GM19467 (cell line): ENCODE results near the gene KRTAP6-2.

ENCODE experiments used
- ATAC-seq: cut with Tn5 transposase; IDR thresholded peaks from one replicate; pipeline ENCODE4 v1.9.1; 2021; ENCODE audit warnings: mild to moderate bottlenecking, moderate library complexity; ENCODE audit not compliant: unreplicated experiment

Gene KRTAP6-2

GRCh38 chr21:30598802-30599201 lies at the start of gene KRTAP6-2:
Gene KRTAP6-2 (minus strand): TSS chr21:30598902. CDS start chr21:30598874, 28 bp downstream.
- no peak for ATAC-seq

DNA sequence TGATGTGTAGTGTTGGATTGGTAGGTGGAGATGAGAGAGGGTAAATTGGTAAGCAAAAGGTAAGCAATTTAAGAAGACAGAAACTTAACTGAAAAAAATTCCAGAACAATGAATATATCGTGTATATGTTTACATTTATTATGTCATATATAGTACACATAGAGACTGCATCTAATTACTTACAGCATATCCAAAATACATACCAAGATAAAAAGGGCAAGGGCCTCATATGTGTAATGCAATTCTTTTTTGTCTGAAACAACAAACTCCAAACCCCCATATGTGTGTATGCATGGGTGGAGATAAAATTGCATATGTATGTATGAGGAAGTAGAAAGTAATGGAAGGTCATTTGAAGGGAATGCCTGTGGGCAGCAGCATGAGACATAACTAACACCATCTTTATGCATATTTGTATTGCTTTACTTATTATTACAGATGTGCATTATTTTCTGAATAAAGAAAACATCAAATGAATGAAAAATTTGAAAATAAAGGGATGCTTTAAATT lies 48.3 kb upstream of the KRTAP6-2 start:
- ATAC-seq: no peak

GRCh38 chr21:30642564-30642963 lies 43.9 kb upstream of the KRTAP6-2 start, which contains the start of gene KRTAP20-3:
Gene KRTAP20-3 (plus strand): TSS chr21:30642864.
- ATAC-seq: no peak

GRCh38 chr21:30638686-30639085 lies 40.0 kb upstream of the KRTAP6-2 start:
- no peak for ATAC-seq

GRCh38 chr21:30634906-30635305 lies 36.2 kb upstream of the KRTAP6-2 start, which contains the start of gene KRTAP20-2:
Gene KRTAP20-2 (plus strand): TSS chr21:30635206. CDS start chr21:30635264, 58 bp downstream.
- no peak for ATAC-seq

- no peak for ATAC-seq
Observed at GRCh38 chr21:30629200-30629599, 30.5 kb upstream of the KRTAP6-2 start.

- no peak for ATAC-seq
Observed at GRCh38 chr21:30628109-30628508, 29.4 kb upstream of the KRTAP6-2 start.

DNA sequence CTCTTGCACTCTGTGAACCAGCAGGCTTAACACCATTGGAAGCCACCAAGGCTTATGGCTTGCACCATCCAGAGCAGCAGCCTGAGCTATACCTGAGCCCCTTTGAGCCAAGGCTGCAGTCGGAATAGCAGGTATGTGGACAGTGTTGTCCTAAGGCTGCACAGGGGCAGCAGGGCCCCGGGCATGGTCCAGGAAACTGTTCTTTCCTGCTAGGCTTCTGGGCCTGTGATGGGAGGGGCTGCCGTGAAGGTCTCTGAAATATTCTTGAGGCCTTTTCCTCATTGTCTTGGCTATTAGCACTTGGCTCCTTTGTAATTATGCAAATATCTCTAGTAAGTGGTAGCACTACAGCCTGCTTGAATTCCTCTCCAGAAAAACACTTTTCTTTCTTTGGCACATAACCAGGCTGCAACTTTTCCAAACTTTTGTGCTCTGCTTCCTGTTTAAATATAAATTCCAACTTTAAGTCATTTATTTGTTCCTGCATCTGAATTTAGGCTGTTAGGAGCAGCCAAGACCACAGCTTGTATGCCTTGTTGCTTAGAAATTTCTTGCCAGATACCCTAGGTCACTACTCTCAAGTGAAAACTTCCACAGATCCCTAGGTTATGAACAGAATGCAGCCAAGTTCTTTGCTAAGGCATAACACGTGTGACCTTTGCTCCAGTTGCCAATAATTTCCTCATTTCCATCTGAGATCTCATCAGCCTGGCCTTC lies 26.9 kb upstream of the KRTAP6-2 start:
- no peak for ATAC-seq

DNA sequence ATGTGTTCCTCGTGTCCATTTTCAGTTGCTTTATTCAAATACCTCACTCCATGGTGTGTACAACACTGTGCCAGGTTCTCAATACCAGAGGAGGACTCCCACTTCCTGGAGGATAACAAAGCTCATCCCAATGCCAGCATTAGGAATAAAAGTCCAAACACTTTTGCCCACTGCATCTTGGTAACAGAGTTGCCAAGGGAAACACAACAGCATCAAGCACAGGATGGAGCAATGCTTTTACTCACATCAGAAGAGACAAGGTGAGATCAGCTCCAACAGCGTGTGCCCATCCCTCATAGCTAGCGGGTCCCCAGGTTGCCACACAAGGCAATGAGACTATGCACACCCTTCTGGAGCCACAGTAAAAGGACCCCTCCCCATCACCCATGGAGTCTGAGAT lies 24.7 kb upstream of the KRTAP6-2 start:
- no peak for ATAC-seq

GRCh38 chr21:30620522-30620921 lies 21.8 kb upstream of the KRTAP6-2 start, which contains the start of gene KRTAP20-4:
Gene KRTAP20-4 (plus strand): TSS chr21:30620627.
- ATAC-seq: no peak

DNA sequence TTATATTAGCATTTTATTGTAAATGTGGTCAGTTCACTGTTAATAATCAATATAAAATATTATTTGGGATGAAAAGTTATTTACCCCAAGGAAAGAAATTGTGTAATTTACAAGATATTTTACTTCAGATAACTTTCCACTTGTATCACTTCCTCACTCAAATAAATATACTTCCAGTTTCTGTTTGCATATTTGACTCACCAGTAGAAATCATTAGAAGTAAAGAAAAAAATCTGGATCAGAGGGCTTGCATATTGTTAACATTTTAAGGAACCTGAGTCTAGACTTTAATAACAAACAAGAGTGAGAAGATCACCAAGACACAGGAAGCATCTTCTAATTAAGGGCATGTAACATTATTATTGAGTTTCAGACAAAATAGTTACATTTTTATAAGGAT lies 21.4 kb upstream of the KRTAP6-2 start:
- no peak for ATAC-seq

DNA sequence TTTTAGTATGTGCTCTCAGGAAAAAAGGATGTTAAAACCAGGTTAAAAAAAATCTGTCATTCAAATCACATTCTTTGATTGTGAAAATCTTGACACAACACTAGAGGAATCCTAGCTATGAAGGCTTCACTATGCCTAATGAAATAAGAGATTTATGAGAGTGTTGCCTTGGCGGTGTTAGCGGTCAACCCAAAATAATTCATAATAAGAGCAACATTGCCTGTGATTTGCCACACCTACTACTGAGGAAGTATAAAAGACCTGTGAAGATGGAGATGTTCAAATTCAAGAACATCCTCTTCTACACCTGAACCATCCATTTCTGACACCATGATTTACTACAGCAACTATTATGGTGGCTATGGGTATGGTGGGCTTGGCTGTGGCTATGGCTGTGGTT lies 17.4 kb upstream of the KRTAP6-2 start, which contains the start of gene KRTAP20-1:
Gene KRTAP20-1, plus strand, starts transcription at position 301 of the 400 bp plus-strand sequence. Its CDS starts 30 bp downstream, at position 331.
- ATAC-seq: no peak

DNA sequence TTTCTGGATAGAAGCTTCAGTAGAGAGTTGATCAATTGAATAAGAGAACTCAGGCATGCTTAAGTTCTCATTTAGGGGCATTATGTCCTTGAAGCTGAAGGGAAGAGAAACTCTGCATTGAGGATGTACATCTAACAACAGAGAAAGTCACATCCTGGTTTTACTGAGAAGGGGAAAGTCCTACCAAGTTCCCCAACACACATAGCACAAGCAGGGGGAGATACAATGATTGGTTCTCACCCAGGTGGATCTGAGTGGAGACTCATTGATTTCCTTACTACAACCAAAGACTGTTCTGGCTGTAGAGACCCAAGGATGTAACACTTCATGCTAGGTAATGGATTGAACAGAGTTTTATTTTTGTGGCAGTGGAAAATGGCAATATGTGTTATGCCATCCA lies 16.5 kb upstream of the KRTAP6-2 start:
- no peak for ATAC-seq

GRCh38 chr21:30613836-30614235 lies 15.1 kb upstream of the KRTAP6-2 start, which contains the start of gene KRTAP6-1:
Gene KRTAP6-1 (minus strand): TSS chr21:30613930. CDS start chr21:30613904, 26 bp downstream.
- no peak for ATAC-seq

GRCh38 chr21:30612132-30612531 lies 13.4 kb upstream of the KRTAP6-2 start:
- ATAC-seq: no peak

- no peak for ATAC-seq
Observed at GRCh38 chr21:30605968-30606367, 7.3 kb upstream of the KRTAP6-2 start.

DNA sequence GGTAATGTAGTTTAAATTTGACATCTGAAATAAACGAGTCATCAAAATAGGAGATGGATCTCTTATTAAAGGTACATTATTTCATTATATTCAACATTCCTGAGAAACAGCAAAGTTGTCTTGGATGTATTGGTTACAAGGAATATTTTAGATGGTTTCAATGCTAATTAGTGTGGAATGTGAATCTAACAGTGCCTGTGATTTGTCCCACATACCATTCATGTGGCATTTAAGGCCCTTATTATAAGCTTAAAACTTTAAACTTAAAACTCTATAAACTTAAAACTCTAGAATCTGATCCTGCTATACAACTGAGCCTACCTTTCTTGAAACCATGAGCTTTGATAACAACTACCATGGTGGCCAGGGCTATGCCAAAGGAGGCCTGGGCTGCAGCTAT lies 2.1 kb upstream of the KRTAP6-2 start, which contains the start of gene KRTAP22-1:
Gene KRTAP22-1, plus strand, starts transcription at position 301 of the 400 bp plus-strand sequence.
- no peak for ATAC-seq

DNA sequence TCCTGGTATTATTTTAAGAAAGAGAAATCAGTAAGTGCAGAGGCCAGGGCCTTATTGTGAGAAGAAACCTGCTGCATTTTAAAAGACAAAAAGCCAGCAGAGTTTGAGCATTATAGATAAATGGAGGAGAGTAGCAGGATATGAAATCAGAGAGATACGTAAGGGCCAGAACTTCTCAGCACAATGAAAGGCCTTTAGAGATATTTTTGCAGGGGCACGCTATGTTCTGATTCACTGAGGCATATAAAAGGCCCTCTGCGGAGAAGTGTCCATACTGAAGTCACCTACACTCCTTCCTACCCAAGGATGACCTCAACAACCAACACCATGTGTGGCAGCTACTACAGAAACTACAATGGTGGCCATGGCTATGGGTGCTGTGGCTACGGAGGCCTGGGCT lies 6.6 kb downstream of the KRTAP6-2 start, which contains the start of gene KRTAP6-3:
Gene KRTAP6-3, plus strand, starts transcription at position 301 of the 400 bp plus-strand sequence. Its CDS starts 6 bp downstream, at position 307.
- no peak for ATAC-seq

- ATAC-seq: no peak
Observed at GRCh38 chr21:30590297-30590696, 8.4 kb downstream of the KRTAP6-2 start, which contains the start of gene KRTAP22-2. Gene KRTAP22-2 (minus strand): TSS chr21:30590397.

DNA sequence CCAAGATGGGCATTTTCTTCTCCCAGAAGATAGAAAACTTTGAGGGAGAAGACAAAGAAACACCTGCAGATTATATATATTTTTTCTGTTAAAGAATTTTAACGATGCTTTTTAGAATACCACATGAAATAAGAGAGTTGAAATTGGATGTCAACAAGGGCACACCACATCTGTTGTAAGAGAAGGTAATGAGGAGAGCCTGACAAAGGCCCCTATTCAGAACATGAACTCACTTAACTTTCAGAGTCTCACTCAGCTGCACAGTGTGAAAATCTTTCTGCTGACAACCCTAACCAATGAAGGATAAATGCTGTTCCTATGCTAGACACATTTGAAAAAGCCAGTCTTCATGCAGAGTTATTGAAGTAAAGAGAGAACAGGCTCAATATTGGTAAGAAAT lies 15.8 kb downstream of the KRTAP6-2 start:
- ATAC-seq: no peak

DNA sequence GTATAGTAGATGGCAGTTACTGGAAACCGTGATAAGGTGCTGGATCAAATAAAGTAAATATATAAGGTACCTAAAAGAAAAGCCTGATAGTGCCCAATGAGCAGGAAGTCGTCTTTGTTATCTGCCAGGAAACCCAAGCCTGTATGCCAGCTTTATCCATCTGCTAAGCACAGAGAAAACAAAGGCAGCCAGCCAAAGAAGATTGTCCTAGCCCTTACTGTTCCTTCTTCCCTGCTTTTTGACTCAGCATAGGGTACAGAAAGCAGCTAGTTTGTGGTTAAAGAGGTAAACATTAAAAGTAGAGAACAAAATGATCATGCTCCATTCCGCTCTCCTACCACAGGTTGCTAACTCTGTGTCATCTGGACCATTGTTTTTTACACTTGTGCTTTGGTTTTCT lies 18.6 kb downstream of the KRTAP6-2 start:
- ATAC-seq: no peak

DNA sequence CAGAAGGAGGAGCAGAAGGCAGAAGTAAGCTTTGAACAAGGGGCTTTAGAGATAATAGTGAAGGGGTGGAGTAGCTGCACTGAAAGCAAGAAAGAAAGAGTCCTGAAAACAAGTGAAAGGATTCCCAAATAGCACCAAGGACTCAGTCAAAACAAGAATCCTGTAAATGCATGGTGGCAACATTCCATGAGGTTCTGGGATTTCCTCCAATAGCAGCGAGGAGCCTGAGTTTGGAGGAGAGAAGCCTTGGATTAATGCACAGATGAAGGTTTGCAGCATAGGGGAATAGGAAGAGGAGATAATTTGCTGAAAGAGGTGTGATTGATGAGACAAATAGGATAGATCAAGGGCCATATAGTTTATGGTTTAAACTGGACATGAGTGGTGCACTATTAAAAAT lies 19.4 kb downstream of the KRTAP6-2 start:
- ATAC-seq: no peak
